ENCODE measurements around the gene DHPS.
A peak's percentile ranks its signal among the peaks of the same experiment; 100 is the strongest.

The DHPS gene

GRCh38 chr19:12722566-12723380 lies 41.1 kb upstream of the DHPS start:
- TF ChIP-seq CTCF (IDR thresholded peaks at IDR 0.05), result no peak

- TF ChIP-seq CTCF (IDR thresholded peaks at IDR 0.05), result no peak
Measured at GRCh38 chr19:12721656-12722565, 40.2 kb upstream of the DHPS start.

- no peak for TF ChIP-seq CTCF (IDR thresholded peaks at IDR 0.05)
Measured at GRCh38 chr19:12720851-12721655, 39.4 kb upstream of the DHPS start.

GRCh38 chr19:12720296-12720695 lies 38.6 kb upstream of the DHPS start:
- TF ChIP-seq CTCF (IDR thresholded peaks at IDR 0.05), result no peak

GRCh38 chr19:12715929-12716328 lies 34.2 kb upstream of the DHPS start:
- no peak for TF ChIP-seq CTCF (IDR thresholded peaks at IDR 0.05)

- TF ChIP-seq CTCF (IDR thresholded peaks at IDR 0.05), result no peak
Measured at GRCh38 chr19:12715102-12715501, 33.4 kb upstream of the DHPS start.

GRCh38 chr19:12712077-12712476 lies 30.4 kb upstream of the DHPS start:
- TF ChIP-seq CTCF (IDR thresholded peaks at IDR 0.05), result peak; percentile 34

Measured in LNCAP (cell line).